Activated CD4-positive, alpha-beta T cell treated with anti-CD3 and anti-CD28 coated beads, Interleukin-2, amount 50 U/mL, for 16 hours (primary cell): ENCODE measurements around the gene TREM1.
A peak's percentile ranks its signal among the peaks of the same experiment; 100 is the strongest.

Source experiments
- DNase-seq: peaks from one replicate; pipeline ENCODE4 v3.0.0-alpha.2; 2020

Gene TREM1

GRCh38 chr6:41294214-41294872 is 7.9 kb upstream of the TREM1 start:
- DNase-seq, result no peak

- DNase-seq, result no peak
Observed at GRCh38 chr6:41291717-41292116, 5.2 kb upstream of the TREM1 start.

GRCh38 chr6:41289815-41290214 is 3.3 kb upstream of the TREM1 start:
- no peak for DNase-seq

GRCh38 chr6:41288754-41289129 is 2.3 kb upstream of the TREM1 start:
- DNase-seq, result no peak

GRCh38 chr6:41288030-41288753 is 1.7 kb upstream of the TREM1 start:
- peak; percentile 16 for DNase-seq

- DNase-seq, result no peak
Observed at GRCh38 chr6:41284726-41285125, 1.8 kb downstream of the TREM1 start.

- DNase-seq, result no peak
Observed at GRCh38 chr6:41283600-41283999, 2.9 kb downstream of the TREM1 start.

GRCh38 chr6:41280381-41281057 is 6.0 kb downstream of the TREM1 start:
- no peak for DNase-seq

GRCh38 chr6:41278699-41279405 is 7.6 kb downstream of the TREM1 start:
- DNase-seq, result peak; percentile 74

- no peak for DNase-seq
Observed at GRCh38 chr6:41277605-41278004, 8.9 kb downstream of the TREM1 start.

GRCh38 chr6:41275489-41275888 is 11.0 kb downstream of the TREM1 start:
- no peak for DNase-seq

GRCh38 chr6:41274256-41274655 is 12.2 kb downstream of the TREM1 start:
- no peak for DNase-seq

GRCh38 chr6:41273714-41274113 is 12.8 kb downstream of the TREM1 start:
- no peak for DNase-seq

- DNase-seq, result no peak
Observed at GRCh38 chr6:41272591-41273240, 13.8 kb downstream of the TREM1 start.

GRCh38 chr6:41271901-41272395 is 14.5 kb downstream of the TREM1 start:
- peak; percentile 5 for DNase-seq

GRCh38 chr6:41269716-41270115 is 16.8 kb downstream of the TREM1 start:
- DNase-seq, result no peak

GRCh38 chr6:41269166-41269565 is 17.3 kb downstream of the TREM1 start:
- no peak for DNase-seq

- DNase-seq, result no peak
Observed at GRCh38 chr6:41268478-41268877, 18.0 kb downstream of the TREM1 start.

- DNase-seq, result no peak
Observed at GRCh38 chr6:41266541-41266940, 19.9 kb downstream of the TREM1 start.

- DNase-seq, result no peak
Observed at GRCh38 chr6:41263267-41263666, 23.2 kb downstream of the TREM1 start.

GRCh38 chr6:41262401-41262800 is 24.1 kb downstream of the TREM1 start:
- no peak for DNase-seq

- DNase-seq, result no peak
Observed at GRCh38 chr6:41258196-41258493, 28.3 kb downstream of the TREM1 start.
